ENCODE results near the gene RNF130. TPM values are rescaled to one million over a fixed set of nuclear protein-coding genes. Genes with fewer than 3 reads are reported as not detected.

Gene RNF130
- total and polyA plus RNA-seq, 4 donors, result 24.9 to 93.1 (median 51.4) TPM

GRCh38 chr5:180012316-180012715 lies 59.2 kb downstream of the RNF130 start:
- no peak overlapping the region for H3K9ac ChIP-seq (ENCODE audit: low read depth in 1 of 2, low read length in 2 of 2)
- no peaks in the 10 kb centered on the region for H3K4me1 ChIP-seq (ENCODE audit: control insufficient read depth in 4 of 4, insufficient read depth in 4 of 4, low read length in 3 of 4)
- no peak overlapping the region for H3K27ac ChIP-seq (ENCODE audit: low read depth in 1 of 2, low read length in 2 of 2)
- WGBS, result 43% methylated on average over 2 of the region's 2 CpGs
- no peak for DNase-seq (ENCODE audit: low spot score)
- TF ChIP-seq HNF4G (IDR thresholded peaks at IDR 0.05) (no peak), FOXA1 (IDR thresholded peaks at IDR 0.05) (no peak), HNF4A (conservative IDR thresholded peaks at IDR 0.05) (no peak), RAD21 (IDR thresholded peaks at IDR 0.05) (no peak), GABPA (IDR thresholded peaks at IDR 0.05 in 1 of 2, conservative IDR thresholded peaks at IDR 0.05 in 1 of 2) (no peak), CTCF (IDR thresholded peaks at IDR 0.05; ENCODE audit: low read depth, low read length, missing input control) (no peak), YY1 (IDR thresholded peaks at IDR 0.05) (no peak), SP1 (IDR thresholded peaks at IDR 0.05) (no peak), NR2F2 (IDR thresholded peaks at IDR 0.05) (no peak), ZBTB33 (IDR thresholded peaks at IDR 0.05) (no peak), JUND (IDR thresholded peaks at IDR 0.05) (no peak), TAF1 (conservative IDR thresholded peaks at IDR 0.05) (no peak)
- TF ChIP-seq, protein P1, sequence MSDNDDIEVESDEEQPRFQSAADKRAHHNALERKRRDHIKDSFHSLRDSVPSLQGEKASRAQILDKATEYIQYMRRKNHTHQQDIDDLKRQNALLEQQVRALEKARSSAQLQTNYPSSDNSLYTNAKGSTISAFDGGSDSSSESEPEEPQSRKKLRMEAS (IDR thresholded peaks at IDR 0.05), result no peak
- TF ChIP-seq, protein P2, sequence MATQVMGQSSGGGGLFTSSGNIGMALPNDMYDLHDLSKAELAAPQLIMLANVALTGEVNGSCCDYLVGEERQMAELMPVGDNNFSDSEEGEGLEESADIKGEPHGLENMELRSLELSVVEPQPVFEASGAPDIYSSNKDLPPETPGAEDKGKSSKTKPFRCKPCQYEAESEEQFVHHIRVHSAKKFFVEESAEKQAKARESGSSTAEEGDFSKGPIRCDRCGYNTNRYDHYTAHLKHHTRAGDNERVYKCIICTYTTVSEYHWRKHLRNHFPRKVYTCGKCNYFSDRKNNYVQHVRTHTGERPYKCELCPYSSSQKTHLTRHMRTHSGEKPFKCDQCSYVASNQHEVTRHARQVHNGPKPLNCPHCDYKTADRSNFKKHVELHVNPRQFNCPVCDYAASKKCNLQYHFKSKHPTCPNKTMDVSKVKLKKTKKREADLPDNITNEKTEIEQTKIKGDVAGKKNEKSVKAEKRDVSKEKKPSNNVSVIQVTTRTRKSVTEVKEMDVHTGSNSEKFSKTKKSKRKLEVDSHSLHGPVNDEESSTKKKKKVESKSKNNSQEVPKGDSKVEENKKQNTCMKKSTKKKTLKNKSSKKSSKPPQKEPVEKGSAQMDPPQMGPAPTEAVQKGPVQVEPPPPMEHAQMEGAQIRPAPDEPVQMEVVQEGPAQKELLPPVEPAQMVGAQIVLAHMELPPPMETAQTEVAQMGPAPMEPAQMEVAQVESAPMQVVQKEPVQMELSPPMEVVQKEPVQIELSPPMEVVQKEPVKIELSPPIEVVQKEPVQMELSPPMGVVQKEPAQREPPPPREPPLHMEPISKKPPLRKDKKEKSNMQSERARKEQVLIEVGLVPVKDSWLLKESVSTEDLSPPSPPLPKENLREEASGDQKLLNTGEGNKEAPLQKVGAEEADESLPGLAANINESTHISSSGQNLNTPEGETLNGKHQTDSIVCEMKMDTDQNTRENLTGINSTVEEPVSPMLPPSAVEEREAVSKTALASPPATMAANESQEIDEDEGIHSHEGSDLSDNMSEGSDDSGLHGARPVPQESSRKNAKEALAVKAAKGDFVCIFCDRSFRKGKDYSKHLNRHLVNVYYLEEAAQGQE (IDR thresholded peaks at IDR 0.05), result no peak
- peaks cover 0 to 17% (median 6%) of the 10 kb centered on the region in 4 donors for H3K36me3 ChIP-seq (ENCODE audit: control insufficient read depth in 4 of 4, insufficient read depth in 3 of 4, low read depth in 1 of 4, low read length in 3 of 4)
- H3K4me3 ChIP-seq (ENCODE audit: low read depth in 1 of 3, low read length in 3 of 3), result no peak overlapping the region
- no peaks in the 10 kb centered on the region for H3K9me3 ChIP-seq (ENCODE audit: control insufficient read depth in 4 of 4, low read length in 3 of 4)
- H3K27me3 ChIP-seq (ENCODE audit: control insufficient read depth in 4 of 4, insufficient read depth in 4 of 4, low read length in 3 of 4), result no peaks in the 10 kb centered on the region

DNA sequence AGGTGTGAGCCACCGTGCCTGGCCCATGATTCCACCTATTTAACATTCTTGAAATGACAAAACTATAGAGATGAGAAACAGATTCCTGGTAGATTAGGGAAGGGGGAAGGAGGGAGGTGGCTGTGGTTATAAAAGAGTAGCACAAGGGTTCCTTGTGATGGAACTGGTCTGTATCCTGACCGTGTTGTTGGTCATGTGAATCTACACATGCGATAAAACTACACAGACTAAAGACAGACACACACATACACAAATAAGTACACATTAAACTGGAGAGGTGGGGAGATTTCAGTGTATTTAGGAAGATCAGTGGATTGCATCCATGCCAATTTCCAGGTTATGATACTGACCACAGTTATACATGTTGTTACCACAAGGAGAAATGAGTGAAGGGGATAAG lies 60.9 kb downstream of the RNF130 start:
- no peaks in the 10 kb centered on the region for H3K9me3 ChIP-seq (ENCODE audit: control insufficient read depth in 4 of 4, low read length in 3 of 4)
- H3K9ac ChIP-seq (ENCODE audit: low read depth in 1 of 2, low read length in 2 of 2), result no peak overlapping the region
- no peak for DNase-seq (ENCODE audit: low spot score)
- WGBS, result 96% methylated on average over 3 of the region's 3 CpGs
- TF ChIP-seq JUND (IDR thresholded peaks at IDR 0.05), result no peak
- TF ChIP-seq NR2F2 (IDR thresholded peaks at IDR 0.05), result no peak
- no peak for TF ChIP-seq GABPA (IDR thresholded peaks at IDR 0.05 in 1 of 2, conservative IDR thresholded peaks at IDR 0.05 in 1 of 2)
- TF ChIP-seq CTCF (IDR thresholded peaks at IDR 0.05; ENCODE audit: low read depth, low read length, missing input control), result no peak
- TF ChIP-seq, protein P1 (IDR thresholded peaks at IDR 0.05), result no peak
- TF ChIP-seq FOXA1 (IDR thresholded peaks at IDR 0.05), result no peak
- no peak for TF ChIP-seq ZBTB33 (IDR thresholded peaks at IDR 0.05)
- TF ChIP-seq YY1 (IDR thresholded peaks at IDR 0.05), result no peak
- TF ChIP-seq FOXA2 (IDR thresholded peaks at IDR 0.05), result no peak
- H3K4me1 ChIP-seq (ENCODE audit: control insufficient read depth in 4 of 4, insufficient read depth in 4 of 4, low read length in 3 of 4), result no peaks in the 10 kb centered on the region
- peaks cover 0 to 17% (median 6%) of the 10 kb centered on the region in 4 donors for H3K36me3 ChIP-seq (ENCODE audit: control insufficient read depth in 4 of 4, insufficient read depth in 3 of 4, low read depth in 1 of 4, low read length in 3 of 4)
- H3K27me3 ChIP-seq (ENCODE audit: control insufficient read depth in 4 of 4, insufficient read depth in 4 of 4, low read length in 3 of 4), result no peaks in the 10 kb centered on the region
- H3K27ac ChIP-seq (ENCODE audit: low read depth in 1 of 2, low read length in 2 of 2), result no peak overlapping the region
- no peak overlapping the region for H3K4me3 ChIP-seq (ENCODE audit: low read depth in 1 of 3, low read length in 3 of 3)
